H9 (cell line): ENCODE data around the gene TPCN2. TPM values are rescaled to one million over a fixed set of nuclear protein-coding genes. Genes with fewer than 3 reads are reported as not detected.

ENCODE experiments used
- DNase-seq: peaks from one replicate; pipeline ENCODE4 v3.0.0-alpha.2; 2017
- H2AFZ ChIP-seq: one replicate; pipeline ENCODE4 v1.6.1; 2013; ENCODE audit warnings: mild to moderate bottlenecking, low read length, control low read depth, moderate library complexity
- H2AK5ac ChIP-seq: 2 replicates; pipeline ENCODE4 v1.6.1; 2013; ENCODE audit warnings: low read length, control low read depth, mixed read lengths; ENCODE audit not compliant: insufficient read length
- H2BK120ac ChIP-seq: one replicate; pipeline ENCODE4 v1.6.1; 2013; ENCODE audit warnings: low read depth, mild to moderate bottlenecking, low read length, control low read depth, inconsistent platforms; ENCODE audit not compliant: poor library complexity, severe bottlenecking
- H2BK12ac ChIP-seq: 2 replicates; pipeline ENCODE4 v1.6.1; 2013; ENCODE audit warnings: low read length, control low read depth, mixed read lengths, low read depth; ENCODE audit not compliant: insufficient read length
- H2BK15ac ChIP-seq: 2 replicates; pipeline ENCODE4 v1.6.1; 2013; ENCODE audit warnings: low read depth, low read length, control low read depth
- H2BK20ac ChIP-seq: one replicate; pipeline ENCODE4 v1.6.1; 2013; ENCODE audit warnings: low read depth, mild to moderate bottlenecking, low read length, control low read depth, inconsistent platforms; ENCODE audit not compliant: poor library complexity, severe bottlenecking
- H2BK5ac ChIP-seq: 2 replicates; pipeline ENCODE4 v1.6.1; 2013; ENCODE audit warnings: low read length, control low read depth, mixed read lengths; ENCODE audit not compliant: insufficient read length
- H3K14ac ChIP-seq: 2 replicates; pipeline ENCODE4 v1.6.1; 2013; ENCODE audit warnings: low read length, control low read depth; ENCODE audit not compliant: insufficient read depth
- H3K18ac ChIP-seq: 2 replicates; pipeline ENCODE4 v1.6.1; 2013; ENCODE audit warnings: low read depth, mild to moderate bottlenecking, mixed read lengths, low read length, control low read depth; ENCODE audit not compliant: insufficient read length
- H3K23ac ChIP-seq: 2 replicates; pipeline ENCODE4 v1.6.1; 2013; ENCODE audit warnings: low read length, control low read depth, mixed read lengths, low read depth; ENCODE audit not compliant: insufficient read length
- H3K23me2 ChIP-seq: 2 replicates; pipeline ENCODE4 v1.6.1; 2013; ENCODE audit warnings: low read depth, mild to moderate bottlenecking, mixed read lengths, low read length, control low read depth; ENCODE audit not compliant: insufficient read length, poor library complexity, severe bottlenecking
- H3K27ac ChIP-seq: 2 replicates; pipeline ENCODE4 v1.5.1; 2013; ENCODE audit warnings: low read length, control low read depth, mixed read lengths, low read depth; ENCODE audit not compliant: insufficient read length
- H3K27me3 ChIP-seq: 2 replicates; pipeline ENCODE4 v1.6.1; 2013; ENCODE audit warnings: low read length, control low read depth, inconsistent platforms; ENCODE audit not compliant: insufficient read depth
- H3K4ac ChIP-seq: 2 replicates; pipeline ENCODE4 v1.6.1; 2013; ENCODE audit warnings: low read depth, mild to moderate bottlenecking, control low read depth, inconsistent platforms, low read length, moderate library complexity
- H3K4me1 ChIP-seq: 2 replicates; pipeline ENCODE4 v1.6.1; 2013; ENCODE audit warnings: low read length, control low read depth, inconsistent platforms; ENCODE audit not compliant: insufficient read depth
- H3K4me2 ChIP-seq: 2 replicates; pipeline ENCODE4 v1.6.1; 2013; ENCODE audit warnings: low read length, control low read depth, mixed read lengths; ENCODE audit not compliant: insufficient read length, insufficient read depth
- H3K56ac ChIP-seq: 2 replicates; pipeline ENCODE4 v1.6.1; 2013; ENCODE audit warnings: low read depth, mild to moderate bottlenecking, mixed read lengths, low read length, control low read depth; ENCODE audit not compliant: insufficient read length
- H3K79me1 ChIP-seq: 2 replicates; pipeline ENCODE4 v1.6.1; 2013; ENCODE audit warnings: low read depth, mild to moderate bottlenecking, moderate library complexity, low read length, control low read depth, inconsistent platforms; ENCODE audit not compliant: insufficient read depth, poor library complexity, severe bottlenecking
- H3K79me2 ChIP-seq: 2 replicates; pipeline ENCODE4 v1.6.1; 2013; ENCODE audit warnings: low read length, control low read depth, inconsistent platforms; ENCODE audit not compliant: insufficient read depth
- H3K9ac ChIP-seq: 2 replicates; pipeline ENCODE4 v1.6.1; 2013; ENCODE audit warnings: low read length, control low read depth, mixed read lengths; ENCODE audit not compliant: insufficient read length; ENCODE audit errors: extremely low read depth
- H3K9me3 ChIP-seq: one replicate; pipeline ENCODE4 v1.6.1; 2013; ENCODE audit warnings: low read depth, low read length, inconsistent platforms; ENCODE audit not compliant: control insufficient read depth
- H3T11ph ChIP-seq: one replicate; pipeline ENCODE4 v1.6.1; 2013; ENCODE audit warnings: mild to moderate bottlenecking, low read length, control low read depth, inconsistent platforms
- H4K20me1 ChIP-seq: one replicate; pipeline ENCODE4 v1.6.1; 2013; ENCODE audit not compliant: control insufficient read depth, insufficient read length, insufficient read depth
- H4K5ac ChIP-seq: 2 replicates; pipeline ENCODE4 v1.6.1; 2013; ENCODE audit warnings: low read depth, mild to moderate bottlenecking, mixed read lengths, low read length, control low read depth; ENCODE audit not compliant: insufficient read length
- H4K8ac ChIP-seq: replicated peaks from 2 replicates; pipeline ENCODE4 v1.6.1; 2013; ENCODE audit warnings: low read length, control low read depth, mixed read lengths, low read depth; ENCODE audit not compliant: insufficient read length
- H4K91ac ChIP-seq: 2 replicates; pipeline ENCODE4 v1.6.1; 2013; ENCODE audit warnings: low read depth, mild to moderate bottlenecking, moderate library complexity, mixed read lengths, low read length, control low read depth; ENCODE audit not compliant: insufficient read length
- H3K27ac Mint-ChIP-seq, 3 experiments: 2 replicates in 2 of 3; 3 replicates in 1 of 3; pipeline ENCODE4 v1.8.0; 2020 to 2021; ENCODE audit warnings: mixed read lengths in 3 of 3, mild to moderate bottlenecking in 1 of 3, moderate library complexity in 1 of 3
- H3K27me3 Mint-ChIP-seq: 2 replicates; pipeline ENCODE4 v1.8.0; 2021; ENCODE audit warnings: low read depth, mild to moderate bottlenecking, moderate library complexity, mixed read lengths
- H3K36me3 Mint-ChIP-seq, 3 experiments: 2 replicates in 2 of 3; 3 replicates in 1 of 3; pipeline ENCODE4 v1.8.0; 2020 to 2021; ENCODE audit warnings: low read depth in 3 of 3, mixed read lengths in 3 of 3; ENCODE audit not compliant: insufficient read depth in 1 of 3
- H3K4me1 Mint-ChIP-seq, 2 experiments: 2 replicates each; pipeline ENCODE4 v1.8.0; 2020; ENCODE audit warnings: mixed read lengths in 2 of 2
- H3K4me3 Mint-ChIP-seq, 2 experiments: 2 replicates in 1 of 2; 3 replicates in 1 of 2; pipeline ENCODE4 v1.8.0; 2020 to 2021; ENCODE audit warnings: mild to moderate bottlenecking in 2 of 2, mixed read lengths in 2 of 2, moderate library complexity in 1 of 2
- H3K9me3 Mint-ChIP-seq, 2 experiments: 2 replicates in 1 of 2; 3 replicates in 1 of 2; pipeline ENCODE4 v1.8.0; 2020; ENCODE audit warnings: mild to moderate bottlenecking in 2 of 2, mixed read lengths in 2 of 2, moderate library complexity in 1 of 2
- WGBS: extraction: QIAGEN DNeasy Blood & Tissue Kit; methylation state at CpG from one replicate; pipeline ENCODE4 v1.1.7; 2013; ENCODE audit warnings: missing lambda C conversion rate, low lambda C conversion rate, mixed read lengths; ENCODE audit not compliant: insufficient read length; ENCODE audit errors: extremely low coverage; 5-methylcytosine and 5-hydroxymethylcytosine counted together
- total RNA-seq: library from RNA; stranded (reverse); gene quantifications from 2 replicates; pipeline ENCODE4 v1.2.1, GENCODE V29; 2021
- TF ChIP-seq, protein P1 (sequence below): fragments of 200-600 bp; sonication (generic); conservative IDR thresholded peaks from 3 replicates; pipeline ENCODE4 v1.8.0; 2021; ENCODE audit warnings: antibody characterized with exemption, mild to moderate bottlenecking

The TPCN2 gene
- total RNA-seq, 1 experiment from 2014 or later: 16.8 TPM

DNA sequence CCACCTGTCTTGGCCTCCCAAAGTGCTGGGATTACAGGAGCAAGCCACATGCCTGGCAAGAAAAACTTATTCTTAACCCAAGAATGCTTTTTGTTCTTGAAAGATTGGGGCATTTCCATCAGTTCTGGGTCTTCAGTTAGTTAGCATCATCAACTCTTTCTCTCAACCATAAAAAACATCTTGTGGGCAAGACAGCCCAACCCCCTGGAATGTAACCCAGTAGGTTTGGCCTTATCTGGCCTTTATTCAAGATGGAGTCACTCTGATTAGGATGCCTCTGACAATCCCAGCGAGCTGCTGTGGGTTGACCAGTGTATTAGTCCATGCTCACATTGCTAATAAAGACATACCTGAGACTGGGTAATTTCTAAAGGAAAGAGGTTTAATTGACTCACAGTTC is 9.2 kb upstream of the TPCN2 start:
- Histone ChIP-seq H3K18ac (no peak overlapping the region), H3K4ac (no peak overlapping the region), H2AFZ (no peak overlapping the region), H3K79me1 (no peaks in the 10 kb centered on the region), H4K8ac (no peak overlapping the region), H3K4me1 (no peaks in the 10 kb centered on the region; the same call in 1 of the 2 replicates), H2BK12ac (no peak overlapping the region), H3K14ac (no peak overlapping the region), H3K23ac (no peak overlapping the region), H2BK120ac (no peak overlapping the region), H3K23me2 (no peaks in the 10 kb centered on the region), H2BK20ac (no peak overlapping the region), H2BK5ac (no peak overlapping the region), H2BK15ac (no peak overlapping the region), H3T11ph (no peak overlapping the region), H3K9ac (no peak overlapping the region), H4K91ac (no peak overlapping the region), H3K9me3 (no peaks in the 10 kb centered on the region), H3K27me3 (no peaks in the 10 kb centered on the region), H2AK5ac (no peak overlapping the region), H3K79me2 (no peaks in the 10 kb centered on the region), H3K56ac (no peak overlapping the region), H4K5ac (no peak overlapping the region), H4K20me1 (no peaks in the 10 kb centered on the region), H3K27ac (no peak overlapping the region), H3K4me2 (no peak overlapping the region)
- Mint-ChIP-seq H3K36me3 (no peaks in the 10 kb centered on the region), H3K4me1 (peaks cover 26% of the 10 kb centered on the region in 2 experiments), H3K27ac (no peak overlapping the region), H3K9me3 (no peaks in the 10 kb centered on the region), H3K27me3 (no peaks in the 10 kb centered on the region), H3K4me3 (no peak overlapping the region)
- no CpG with 5 or more reads among the region's 1 CpG for WGBS
- DNase-seq: no peak
- TF ChIP-seq, protein P1, sequence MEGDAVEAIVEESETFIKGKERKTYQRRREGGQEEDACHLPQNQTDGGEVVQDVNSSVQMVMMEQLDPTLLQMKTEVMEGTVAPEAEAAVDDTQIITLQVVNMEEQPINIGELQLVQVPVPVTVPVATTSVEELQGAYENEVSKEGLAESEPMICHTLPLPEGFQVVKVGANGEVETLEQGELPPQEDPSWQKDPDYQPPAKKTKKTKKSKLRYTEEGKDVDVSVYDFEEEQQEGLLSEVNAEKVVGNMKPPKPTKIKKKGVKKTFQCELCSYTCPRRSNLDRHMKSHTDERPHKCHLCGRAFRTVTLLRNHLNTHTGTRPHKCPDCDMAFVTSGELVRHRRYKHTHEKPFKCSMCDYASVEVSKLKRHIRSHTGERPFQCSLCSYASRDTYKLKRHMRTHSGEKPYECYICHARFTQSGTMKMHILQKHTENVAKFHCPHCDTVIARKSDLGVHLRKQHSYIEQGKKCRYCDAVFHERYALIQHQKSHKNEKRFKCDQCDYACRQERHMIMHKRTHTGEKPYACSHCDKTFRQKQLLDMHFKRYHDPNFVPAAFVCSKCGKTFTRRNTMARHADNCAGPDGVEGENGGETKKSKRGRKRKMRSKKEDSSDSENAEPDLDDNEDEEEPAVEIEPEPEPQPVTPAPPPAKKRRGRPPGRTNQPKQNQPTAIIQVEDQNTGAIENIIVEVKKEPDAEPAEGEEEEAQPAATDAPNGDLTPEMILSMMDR: no peak
